ENCODE data around the gene PGBD5. TPM values are rescaled to one million over a fixed set of nuclear protein-coding genes. Genes with fewer than 3 reads are reported as not detected.

Gene PGBD5
- total and polyA plus RNA-seq, 9 of the 15 experiments (the other 6 are each of a cell fraction or from before 2014, with no cell fraction given), result under 0.01 to 0.40 (median 0.10) TPM; not detected in 3

DNA sequence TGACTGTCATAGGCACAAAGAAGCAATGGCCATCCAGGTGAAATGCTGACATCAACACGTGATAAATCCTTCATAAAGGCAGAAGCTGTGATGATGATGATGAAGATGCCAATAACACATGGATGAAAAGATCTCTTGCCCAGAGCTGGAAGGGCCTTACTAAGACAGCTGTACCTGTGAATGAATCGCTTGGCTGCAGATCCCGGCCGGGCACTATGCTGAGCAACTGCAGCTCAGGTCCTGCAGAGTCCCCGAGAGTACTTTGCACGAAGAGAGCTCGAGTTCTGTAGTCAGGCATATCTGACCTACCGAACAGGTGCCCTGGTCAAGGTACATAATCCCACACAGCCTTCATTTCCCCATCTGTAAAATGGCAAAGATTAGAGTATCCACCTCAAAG, 48.8 kb downstream of the PGBD5 start:
- ATAC-seq (no peak), FAIRE-seq (no peak), DNase-seq (ENCODE audit: extremely low read depth in 1 of 4, low spot score in 3 of 4) (no peak)
- Histone ChIP-seq H3K36me3 (ENCODE audit: control insufficient read depth, insufficient read depth, low read length) (no peaks in the 10 kb centered on the region), H3K9me1 (ENCODE audit: control insufficient read depth, insufficient read depth, low read length) (no peaks in the 10 kb centered on the region), H3K9me3 (replicated peaks; ENCODE audit: control insufficient read depth, insufficient read depth, low read depth, low read length) (0 out of 2 replicates have a peak, but pooled peaks cover 3% of the 10 kb centered on the region), H3K27ac (ENCODE audit: extremely low read depth, low read depth, low read length) (no peak overlapping the region), H3K4me3 (no peak overlapping the region), H2AFZ (ENCODE audit: low read depth, low read length) (no peak overlapping the region), H3K4me1 (replicated peaks in 1 of 2; ENCODE audit: control insufficient read depth in 2 of 2, insufficient read depth in 2 of 2, low read length in 2 of 2) (no peaks in the 10 kb centered on the region), H3K79me2 (ENCODE audit: control insufficient read depth, insufficient read depth, low read length) (no peaks in the 10 kb centered on the region), H3K9ac (ENCODE audit: insufficient read depth in 1 of 2, low read depth in 2 of 2, low read length in 2 of 2) (no peak overlapping the region), H3K27me3 (ENCODE audit: control insufficient read depth in 2 of 2, insufficient read depth in 2 of 2, low read length in 2 of 2) (peaks cover 9 to 22% of the 10 kb centered on the region in 2 experiments; a peak in 4 of 5 replicates), H3K4me2 (ENCODE audit: insufficient read depth, low read length) (no peak overlapping the region), H4K20me1 (replicated peaks; ENCODE audit: control insufficient read depth, insufficient read depth, low read length) (no peaks in the 10 kb centered on the region)
- BruUV-seq (replicated peaks), result no TSS peak
- intact Hi-C loops (cut with micrococcal nuclease) (no loop called here), in situ Hi-C loops (cut with MboI) (no loop called here)
- TF ChIP-seq SRSF3 (IDR thresholded peaks at IDR 0.05; ENCODE audit: insufficient read depth, low read length) (no peak), NR3C1 (CRISPR knock-in tag; IDR thresholded peaks at IDR 0.05) (no peak), BACH1 (tag; IDR thresholded peaks at IDR 0.05) (no peak), ZNF408 (CRISPR knock-in tag; IDR thresholded peaks at IDR 0.05; ENCODE audit: low read depth) (no peak), HNRNPLL (IDR thresholded peaks at IDR 0.05; ENCODE audit: low read depth, low read length, poor library complexity, severe bottlenecking) (no peak), TEAD2 (tag; IDR thresholded peaks at IDR 0.05) (no peak), HCFC1 (IDR thresholded peaks at IDR 0.05; ENCODE audit: low read depth, low read length) (no peak), TRIM28 (IDR thresholded peaks at IDR 0.05) (no peak), NR2C1 (IDR thresholded peaks at IDR 0.05) (no peak), NR2C1 (tag; IDR thresholded peaks at IDR 0.05) (no peak), ZNF232 (CRISPR knock-in tag; IDR thresholded peaks at IDR 0.05) (no peak), TOE1 (IDR thresholded peaks at IDR 0.05; ENCODE audit: borderline replicate concordance) (no peak), TOE1 (CRISPR knock-in tag; IDR thresholded peaks at IDR 0.05; ENCODE audit: borderline replicate concordance, low read depth) (no peak), FOXJ3 (CRISPR knock-in tag; IDR thresholded peaks at IDR 0.05) (no peak), MTA3 (IDR thresholded peaks at IDR 0.05; ENCODE audit: borderline replicate concordance) (no peak)
- TF ChIP-seq, protein P1, sequence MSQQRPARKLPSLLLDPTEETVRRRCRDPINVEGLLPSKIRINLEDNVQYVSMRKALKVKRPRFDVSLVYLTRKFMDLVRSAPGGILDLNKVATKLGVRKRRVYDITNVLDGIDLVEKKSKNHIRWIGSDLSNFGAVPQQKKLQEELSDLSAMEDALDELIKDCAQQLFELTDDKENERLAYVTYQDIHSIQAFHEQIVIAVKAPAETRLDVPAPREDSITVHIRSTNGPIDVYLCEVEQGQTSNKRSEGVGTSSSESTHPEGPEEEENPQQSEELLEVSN (IDR thresholded peaks at IDR 0.05; ENCODE audit: borderline replicate concordance in 1 of 2, extremely low read depth in 1 of 2, insufficient read depth in 1 of 2, insufficient read length in 1 of 2, low read depth in 1 of 2, low read length in 1 of 2, poor library complexity in 1 of 2, severe bottlenecking in 1 of 2), result no peak
- WGBS (ENCODE audit: insufficient coverage, low coverage, missing lambda C conversion rate), result 0% methylated on average over 8 of the region's 8 CpGs
- ChIA-PET CTCF (ENCODE audit: low intra/inter-chr PET ratio) (no interaction called here), POLR2A (interaction anchor here (1.0 kb wide), 1 partner anchor 12 kb away, joined by 3 read pairs; no protein-coding TSS in a partner anchor)

Measured in K562 (cell line).